Middle frontal gyrus (tissue), 1 donor: ENCODE measurements around the gene RCC2.
"Not testable (repeated sequence)": the region's sequence is repeated elsewhere in the genome, so short reads cannot be mapped to it uniquely, and the experiment has no call there.

Experiments
- DNase-seq: peaks from one replicate; pipeline ENCODE4 v3.0.0-alpha.2; 2015; ENCODE audit warnings: low spot score; ENCODE audit errors: extremely low spot score

The RCC2 gene

DNA sequence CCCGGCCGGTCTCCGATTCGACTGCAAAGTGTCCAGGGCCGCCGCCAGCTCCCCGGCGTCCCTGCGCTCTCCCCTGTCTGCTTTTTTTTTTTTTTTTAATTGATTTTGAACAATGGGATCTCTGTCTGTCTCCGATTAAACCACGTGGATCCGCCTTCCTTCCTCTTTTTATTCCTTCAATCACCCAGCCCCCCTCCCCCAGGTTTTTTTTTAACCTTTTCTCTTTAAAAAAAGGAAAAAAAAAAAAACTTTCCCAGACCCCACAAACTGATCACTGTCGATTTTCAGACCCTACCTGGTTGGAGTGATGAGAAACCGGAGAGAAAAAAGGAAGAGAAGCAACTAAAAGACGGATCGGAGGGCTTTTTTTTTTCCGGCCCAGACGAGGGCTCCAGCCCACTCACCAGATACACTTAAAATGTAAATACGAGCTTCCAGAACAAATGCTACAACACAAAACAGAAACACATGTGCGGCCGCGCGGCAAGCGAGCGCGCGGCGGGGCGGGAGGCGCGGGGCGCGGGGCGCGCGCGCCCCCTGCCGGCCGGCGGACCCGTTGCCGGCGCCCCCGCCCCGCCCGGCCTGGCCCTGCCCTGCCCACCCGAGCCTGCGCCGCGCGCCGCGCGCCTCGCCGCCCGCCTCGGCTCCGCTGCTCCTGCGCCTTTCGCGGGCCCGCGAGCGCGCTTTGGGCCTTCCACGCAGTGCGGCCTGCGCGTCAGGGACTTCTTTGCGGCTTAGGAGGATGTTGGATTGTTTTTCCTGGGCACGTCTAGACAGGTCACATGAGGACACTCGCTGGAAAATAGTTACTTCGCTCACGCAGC is at the start of gene RCC2:
Gene RCC2, minus strand, starts transcription at position 428 of the 824 bp plus-strand sequence. CDS start 1,163 bp downstream, outside the sequence.
- peak; percentile 55 for DNase-seq

DNA sequence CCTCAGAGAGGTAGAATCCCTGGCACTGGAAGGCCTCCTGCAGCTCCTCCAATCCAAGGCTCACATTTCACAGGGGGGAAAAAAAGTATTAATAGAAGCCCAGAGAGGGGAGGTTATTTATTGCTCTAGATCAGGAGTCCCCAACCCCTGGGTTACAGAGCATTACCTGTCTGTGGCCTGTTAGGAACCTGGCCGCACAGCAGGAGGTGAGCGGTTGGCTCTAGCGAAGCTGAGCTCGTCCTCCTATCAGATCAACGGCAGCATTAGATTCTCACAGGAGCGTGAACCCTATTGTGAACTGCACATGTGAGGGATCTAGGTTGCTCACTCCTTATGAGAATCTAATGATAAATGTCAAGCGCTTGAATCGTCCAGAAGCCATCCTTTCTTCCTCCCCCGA is 46.8 kb upstream of the RCC2 start:
- DNase-seq = no peak

DNA sequence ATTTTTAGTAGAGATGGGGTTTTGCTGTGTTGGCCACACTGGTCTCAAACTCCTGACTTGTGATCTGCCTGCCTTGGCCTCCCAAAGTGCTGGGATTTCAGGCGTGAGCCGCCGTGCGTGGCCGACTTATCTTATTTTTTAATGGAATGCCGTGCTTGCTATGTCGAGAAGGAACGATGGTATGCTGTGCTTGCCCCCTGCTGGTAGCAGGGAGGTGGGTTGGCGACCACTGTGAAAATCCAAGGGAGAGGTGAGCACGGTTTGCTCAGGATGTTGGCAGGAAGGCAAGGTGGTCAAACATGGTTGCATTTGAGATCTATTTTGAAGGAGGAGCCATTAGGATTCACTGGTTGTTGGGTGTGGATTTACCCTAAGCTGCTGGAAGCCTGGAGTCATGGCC is 45.8 kb upstream of the RCC2 start:
- no peak for DNase-seq

DNA sequence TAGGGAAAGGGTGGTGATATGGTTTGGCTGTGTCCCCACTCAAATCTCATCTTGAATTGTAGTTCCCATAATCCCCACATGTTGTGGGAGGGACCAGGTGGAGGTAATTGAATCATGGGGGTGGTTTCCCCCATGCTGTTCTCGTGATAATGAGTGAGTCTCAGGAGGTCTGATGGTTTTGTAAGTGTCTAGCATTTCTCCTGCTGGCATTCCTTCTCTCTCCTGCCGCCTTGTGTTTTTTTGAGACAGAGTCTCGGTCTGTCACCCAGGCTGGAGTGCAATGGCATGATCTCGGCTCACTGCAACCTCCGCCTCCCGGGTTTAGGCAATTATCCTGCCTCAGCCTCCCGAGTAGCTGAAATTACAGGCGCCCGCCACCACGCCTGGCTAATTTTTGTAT is 42.5 kb upstream of the RCC2 start:
- not testable (repeated sequence) for DNase-seq

DNA sequence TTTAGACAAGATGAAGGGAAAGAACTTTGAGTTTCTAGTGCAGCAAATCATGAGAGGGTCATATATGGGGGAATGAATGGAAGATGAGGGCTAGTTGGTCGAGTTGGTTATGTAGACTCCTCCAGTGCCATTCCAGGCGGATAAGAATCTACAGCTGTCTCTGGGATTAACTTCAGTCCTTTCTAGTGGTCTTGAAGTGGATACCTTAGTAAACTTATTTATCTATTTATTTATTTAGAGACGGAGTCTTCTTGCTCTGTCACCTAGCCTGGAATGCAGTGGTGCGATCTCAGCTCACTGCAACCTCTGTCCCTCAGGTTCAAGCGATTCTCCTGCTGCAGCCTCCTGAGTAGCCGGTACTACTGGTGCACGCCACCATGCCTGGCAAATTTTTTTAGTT is 41.4 kb upstream of the RCC2 start:
- DNase-seq = no peak

DNA sequence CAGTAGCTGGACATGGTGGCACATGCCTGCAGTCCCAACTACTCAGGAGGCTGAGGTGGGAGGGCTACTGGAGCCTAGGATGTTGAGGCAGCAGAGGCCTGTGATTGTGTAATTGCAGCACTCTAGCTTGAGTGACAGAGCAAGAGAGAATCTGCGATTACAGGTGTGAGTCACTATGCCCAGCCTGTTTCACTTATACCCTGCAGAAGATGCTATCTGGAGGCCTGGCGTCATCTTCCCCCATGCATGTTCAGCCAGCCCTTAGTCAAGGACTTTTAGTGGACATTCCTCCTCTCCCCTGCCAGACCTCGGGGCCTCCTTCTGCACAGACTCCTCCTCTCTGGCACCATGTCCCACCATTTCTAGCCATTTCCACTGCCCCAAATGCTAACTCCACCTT is 36.3 kb upstream of the RCC2 start:
- no peak for DNase-seq

DNA sequence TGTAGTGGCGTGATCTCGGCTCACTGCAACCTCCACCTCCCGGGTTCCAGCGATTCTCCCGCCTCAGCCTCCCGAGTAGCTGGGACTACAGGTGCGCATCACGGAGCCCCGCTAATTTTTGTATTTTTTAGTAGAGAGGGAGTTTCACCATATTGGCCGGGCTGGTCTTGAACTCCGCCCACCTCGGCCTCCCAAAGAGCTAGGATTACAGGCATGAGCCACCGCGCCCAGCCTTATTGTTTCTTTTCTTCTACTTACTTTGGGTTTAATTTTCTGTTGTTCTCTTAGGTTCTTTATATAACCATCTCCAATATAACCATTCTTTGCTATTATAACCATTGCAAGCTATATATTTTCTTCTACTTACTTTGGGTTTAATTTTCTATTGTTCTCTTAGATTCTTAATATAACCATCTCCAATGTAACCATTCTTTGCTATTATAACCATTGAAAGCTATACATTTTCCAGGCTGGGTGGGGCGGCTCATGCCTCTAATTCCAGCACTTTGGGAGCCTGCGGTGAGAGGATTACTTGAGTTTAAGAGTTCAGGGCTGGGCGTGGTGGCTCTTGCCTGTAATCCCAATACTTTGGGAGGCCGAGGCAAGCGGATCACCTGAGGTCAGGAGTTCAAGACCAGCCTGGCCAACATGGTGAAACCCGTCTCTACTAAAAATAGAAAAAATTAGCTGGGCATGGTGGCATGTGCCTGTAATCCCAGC is 35.5 kb upstream of the RCC2 start:
- DNase-seq = not testable (repeated sequence)

DNA sequence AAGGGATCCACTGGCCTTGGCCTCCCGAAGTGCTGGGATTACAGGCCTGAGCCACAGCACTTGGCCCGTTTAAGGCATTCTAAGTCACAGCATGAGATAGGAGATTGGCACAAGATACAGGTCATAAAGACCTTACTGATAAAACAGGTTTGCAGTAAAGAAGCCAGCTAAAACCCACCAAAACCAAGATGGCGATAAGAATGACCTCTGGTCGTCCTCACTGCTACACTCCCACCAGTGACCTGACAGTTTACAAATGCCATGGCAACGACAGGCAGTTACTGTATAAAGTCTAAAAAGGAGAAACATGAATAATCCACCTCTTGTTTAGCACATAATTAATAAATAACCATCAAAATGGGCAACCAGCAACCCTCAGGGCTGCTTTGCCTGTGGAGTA is 33.3 kb upstream of the RCC2 start:
- DNase-seq = no peak

DNA sequence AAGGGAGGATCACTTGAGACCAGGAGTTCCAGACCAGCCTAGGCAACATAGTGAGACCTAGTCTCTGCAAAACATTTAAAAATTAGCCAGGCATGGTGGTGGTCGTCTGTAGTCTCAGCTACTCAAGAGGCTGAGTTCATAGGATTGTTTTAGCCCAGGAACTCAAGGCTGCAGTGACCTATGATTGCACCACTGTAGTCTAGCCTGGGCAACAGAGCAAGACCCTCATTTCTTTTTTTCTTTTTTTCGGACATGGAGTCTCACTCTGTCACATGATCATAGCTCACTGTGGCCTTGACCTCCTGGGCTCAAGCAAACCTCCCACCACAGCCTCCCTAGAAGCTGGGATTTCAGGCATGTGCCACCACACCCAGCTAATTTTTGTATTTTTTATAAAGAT is 31.9 kb upstream of the RCC2 start:
- DNase-seq = no peak

DNA sequence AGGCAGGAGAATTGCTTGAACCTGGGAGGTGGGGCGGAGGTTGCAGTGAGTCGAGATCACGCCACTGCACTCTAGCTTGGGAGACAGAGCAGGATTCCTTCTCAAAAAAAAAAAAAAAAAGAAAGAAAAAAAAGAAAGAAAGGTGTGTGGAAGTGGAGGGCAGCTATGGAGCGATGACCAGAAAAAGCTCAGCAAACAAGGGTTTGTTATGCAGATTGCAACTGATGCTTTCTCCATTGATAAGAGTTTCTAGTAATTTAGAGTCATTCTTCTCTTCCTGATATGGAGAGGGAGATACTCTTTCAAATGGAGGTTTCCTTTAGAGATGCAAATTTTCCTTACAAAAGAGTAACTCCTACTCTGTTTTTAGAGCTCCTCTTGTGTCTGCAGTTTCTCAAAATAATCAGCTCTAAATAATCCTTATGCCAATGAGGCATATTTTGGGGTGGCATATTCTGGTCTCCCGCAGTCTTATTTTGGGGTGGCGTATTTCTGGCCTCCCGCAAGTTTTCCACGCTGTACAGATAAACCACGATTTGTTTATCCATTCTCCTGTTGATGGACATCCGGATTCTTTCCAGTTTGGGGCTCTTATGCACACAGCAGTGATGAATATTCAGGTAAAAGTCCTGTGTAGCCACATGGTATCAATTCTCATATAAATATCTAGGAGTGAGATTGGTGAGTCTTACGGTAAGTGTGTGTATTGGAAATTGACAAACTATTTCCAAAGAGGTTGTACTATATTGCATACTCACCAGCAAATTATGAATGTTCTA is 30.7 kb upstream of the RCC2 start:
- DNase-seq = peak; percentile 23

DNA sequence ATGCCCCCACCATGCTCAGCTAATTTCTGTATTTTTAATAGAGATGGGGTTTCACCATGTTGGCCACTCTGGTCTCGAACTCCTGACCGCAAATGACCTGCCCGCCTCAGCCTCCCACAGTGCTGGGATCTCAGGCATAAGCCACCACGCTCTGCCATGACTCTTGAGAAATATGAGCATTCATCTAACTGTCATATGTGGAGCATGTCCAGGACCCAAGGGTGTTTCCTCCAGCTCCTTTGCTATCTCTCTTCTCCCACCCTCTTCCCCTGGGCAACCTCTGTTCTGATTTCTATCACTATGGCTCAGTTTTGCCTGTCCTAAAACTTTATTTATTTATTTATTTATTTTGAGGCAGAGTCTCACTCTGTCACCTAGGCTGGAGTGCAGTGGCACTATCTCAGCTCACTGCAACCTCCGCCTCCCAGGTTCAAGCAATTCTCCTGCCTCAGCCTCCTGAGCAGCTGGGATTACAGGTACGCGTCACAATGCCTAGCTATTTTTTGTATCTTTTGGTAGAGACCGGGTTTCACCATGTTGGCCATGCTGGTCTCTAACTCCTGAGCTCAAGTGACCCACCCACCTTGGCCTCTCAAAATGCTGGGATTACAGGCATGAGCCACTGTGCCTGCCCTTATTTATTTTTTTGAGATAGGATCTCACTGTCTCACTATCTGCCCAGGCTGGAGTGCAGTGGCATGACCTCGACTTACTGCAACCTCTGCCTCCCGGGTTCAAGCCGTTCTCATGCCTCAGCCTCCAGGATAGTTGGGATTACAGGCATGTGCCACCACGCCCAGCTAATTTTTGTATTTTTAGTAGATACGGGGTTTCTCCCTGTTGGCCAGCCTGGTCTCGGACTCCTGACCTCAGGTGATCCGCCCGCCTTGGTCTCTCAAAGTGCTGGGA is 29.1 kb upstream of the RCC2 start:
- not testable (repeated sequence) for DNase-seq

DNA sequence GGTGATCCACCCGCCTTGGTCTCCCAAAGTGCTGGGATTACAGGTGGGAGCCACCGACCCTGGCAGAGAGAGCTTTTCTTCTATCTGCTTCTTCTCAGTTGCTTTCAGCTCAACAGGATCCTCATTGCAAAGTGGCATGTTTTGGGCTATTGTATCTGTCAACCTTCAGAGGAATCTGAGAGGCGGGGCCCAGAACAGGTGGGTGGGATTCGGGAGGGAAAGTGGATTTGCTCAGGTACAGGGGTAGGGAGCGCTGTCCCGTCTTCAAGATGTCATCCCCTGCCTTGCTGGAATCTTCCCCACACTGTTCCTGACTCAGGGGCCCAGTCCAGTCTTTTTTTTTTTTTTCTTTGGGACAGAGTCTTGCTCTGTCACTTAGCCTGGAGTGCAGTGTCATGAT is 26.9 kb upstream of the RCC2 start:
- no peak for DNase-seq

DNA sequence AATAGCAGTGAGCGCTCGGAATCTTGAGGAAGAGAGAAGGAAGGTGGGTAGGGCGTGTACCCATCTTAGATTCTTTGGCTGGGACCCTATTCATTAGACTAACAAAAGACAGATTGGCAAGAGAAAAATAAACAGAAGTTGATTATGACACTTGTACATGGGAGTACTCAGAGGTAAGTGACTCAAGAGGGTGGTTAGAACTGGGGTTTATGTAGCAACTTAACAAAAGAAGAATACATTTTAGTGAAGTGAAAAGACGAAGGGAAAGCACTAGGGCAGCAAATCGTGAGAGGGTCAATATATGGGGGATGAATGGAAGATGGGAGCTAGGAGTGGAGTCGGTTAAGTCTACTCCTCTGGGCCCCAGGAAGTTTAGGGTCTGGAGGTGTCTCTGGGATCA is 25.8 kb upstream of the RCC2 start:
- DNase-seq = no peak

DNA sequence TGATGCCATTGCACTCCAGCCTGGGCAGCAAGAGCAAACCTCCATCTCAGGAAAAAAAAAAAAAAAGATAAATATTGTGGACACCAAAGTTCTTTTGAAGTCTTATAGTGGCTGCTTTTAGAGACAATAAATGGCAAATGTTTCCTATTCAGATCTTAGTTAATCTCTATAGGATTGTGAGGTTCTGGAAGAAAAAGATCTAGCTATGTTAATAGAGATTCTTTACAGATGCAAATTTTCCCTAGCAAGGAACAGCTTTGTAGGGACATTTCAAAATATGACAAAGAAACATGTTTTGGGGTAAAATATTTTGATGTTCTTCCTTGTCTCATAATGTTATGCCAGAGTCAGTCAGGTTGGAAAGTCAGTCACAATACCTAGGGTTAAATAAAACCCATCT is 24.5 kb upstream of the RCC2 start:
- DNase-seq = no peak

DNA sequence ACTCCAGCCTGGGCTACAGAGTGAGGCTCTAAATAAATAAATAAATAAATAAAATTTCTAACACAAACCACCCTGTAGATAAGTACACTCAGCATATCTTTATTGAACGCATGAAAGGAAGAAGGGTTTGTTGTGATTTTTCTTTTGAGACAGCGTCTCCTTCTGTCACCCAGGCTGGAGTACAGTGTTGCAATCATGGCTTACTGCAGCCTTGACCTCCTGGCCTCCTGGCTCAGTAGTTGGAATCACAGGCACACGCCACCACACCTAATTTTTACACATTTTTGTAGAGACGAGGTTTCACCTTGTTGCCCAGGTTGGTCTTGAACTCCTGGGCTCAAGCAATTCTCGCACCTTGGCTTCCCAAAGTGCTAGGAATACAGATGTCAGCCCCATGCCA is 23.2 kb upstream of the RCC2 start:
- no peak for DNase-seq

DNA sequence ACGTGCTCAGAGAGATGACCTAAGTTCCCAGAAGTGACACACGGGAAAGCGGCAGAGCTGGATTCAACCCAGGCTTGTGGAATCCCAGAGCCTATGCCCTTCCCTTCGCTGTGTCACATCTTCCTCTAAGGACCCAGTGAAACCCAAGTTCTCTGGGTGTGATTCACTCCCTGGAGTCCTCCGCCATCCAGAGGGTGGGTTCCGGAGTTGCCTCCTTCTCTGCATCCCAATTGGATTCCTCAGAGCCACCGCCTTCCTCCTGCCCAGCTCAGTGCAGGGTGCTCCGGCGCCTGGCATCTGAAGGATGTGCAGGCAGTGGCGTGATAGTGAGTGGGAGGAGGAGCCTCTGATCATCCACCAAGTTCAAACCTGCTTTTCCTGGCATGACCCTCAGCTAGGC is 20.7 kb upstream of the RCC2 start:
- no peak for DNase-seq

DNA sequence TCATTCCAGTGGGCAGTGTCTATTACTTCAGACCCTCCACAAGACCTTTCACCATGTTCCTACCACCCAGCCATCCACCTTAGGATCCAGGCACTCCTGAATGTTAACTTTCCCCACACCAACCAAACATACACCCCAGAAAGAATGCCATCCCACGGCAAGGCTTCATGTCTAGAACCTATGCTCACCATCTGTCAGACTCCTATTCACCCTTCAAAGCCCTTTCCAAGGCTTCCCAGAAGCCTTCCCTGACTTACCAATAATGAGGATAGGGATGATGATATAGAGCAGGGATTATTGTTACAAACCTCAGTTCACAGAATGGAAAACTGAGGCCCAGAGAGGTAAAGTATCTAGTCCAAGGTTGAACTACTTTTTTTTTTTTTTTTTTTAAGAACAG is 19.3 kb upstream of the RCC2 start:
- no peak for DNase-seq

DNA sequence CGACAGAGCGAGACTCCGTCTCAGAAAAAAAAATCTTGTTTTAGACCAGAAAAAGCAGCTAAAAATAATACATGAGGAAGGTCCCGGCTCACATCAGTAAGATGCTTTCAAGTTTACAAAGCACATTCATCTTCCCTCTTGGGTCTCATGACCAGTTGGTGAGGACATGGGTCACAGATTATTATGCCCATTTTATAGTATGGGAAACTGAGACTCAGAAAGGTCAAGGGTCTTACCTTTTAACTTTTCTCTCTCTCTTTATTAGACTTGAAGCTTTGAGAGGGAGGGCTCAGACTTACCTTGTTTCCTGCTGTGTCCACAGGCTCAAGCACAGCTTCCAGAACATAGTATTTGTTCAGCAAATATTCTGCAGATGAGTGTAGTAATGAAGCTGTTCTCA is 13.2 kb upstream of the RCC2 start:
- no peak for DNase-seq

DNA sequence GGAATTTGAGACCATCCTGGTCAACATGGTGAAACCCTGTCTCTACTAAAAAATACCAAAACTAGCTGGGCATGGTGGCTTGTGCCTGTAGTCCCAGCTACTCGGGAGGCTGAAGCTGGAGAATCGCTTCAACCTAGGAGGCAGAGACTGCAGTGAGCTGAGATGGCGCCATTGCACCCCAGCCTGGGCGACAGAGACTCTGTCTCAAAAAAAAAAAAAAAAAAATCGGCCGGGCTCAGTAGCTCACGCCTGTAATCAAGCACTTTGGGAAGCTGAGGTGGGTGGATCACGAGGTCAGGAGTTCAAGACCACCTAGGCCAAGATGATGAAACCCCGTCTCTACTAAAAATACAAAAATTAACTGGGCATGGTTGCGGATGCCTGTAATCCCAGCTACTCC is 12.7 kb upstream of the RCC2 start:
- DNase-seq = not testable (repeated sequence)

DNA sequence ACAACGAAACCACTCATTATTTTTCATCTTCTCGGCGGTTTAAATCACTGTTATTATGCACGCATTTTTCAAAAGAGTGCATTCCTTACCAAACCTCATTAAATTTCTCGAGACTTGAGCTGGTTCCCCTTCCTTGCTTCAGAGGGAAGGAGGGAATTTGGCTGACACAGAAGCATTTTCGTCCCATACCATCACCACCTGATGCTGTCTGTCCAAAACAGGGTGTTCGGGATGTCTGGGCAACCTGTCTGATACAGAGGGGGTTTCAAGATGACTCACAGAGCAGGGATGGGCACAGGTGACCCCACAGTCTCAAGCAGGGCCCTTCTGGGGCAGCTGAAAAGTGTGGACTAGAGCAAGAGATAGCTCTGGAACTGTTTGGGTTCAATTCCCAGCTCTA is 12.3 kb upstream of the RCC2 start:
- no peak for DNase-seq

DNA sequence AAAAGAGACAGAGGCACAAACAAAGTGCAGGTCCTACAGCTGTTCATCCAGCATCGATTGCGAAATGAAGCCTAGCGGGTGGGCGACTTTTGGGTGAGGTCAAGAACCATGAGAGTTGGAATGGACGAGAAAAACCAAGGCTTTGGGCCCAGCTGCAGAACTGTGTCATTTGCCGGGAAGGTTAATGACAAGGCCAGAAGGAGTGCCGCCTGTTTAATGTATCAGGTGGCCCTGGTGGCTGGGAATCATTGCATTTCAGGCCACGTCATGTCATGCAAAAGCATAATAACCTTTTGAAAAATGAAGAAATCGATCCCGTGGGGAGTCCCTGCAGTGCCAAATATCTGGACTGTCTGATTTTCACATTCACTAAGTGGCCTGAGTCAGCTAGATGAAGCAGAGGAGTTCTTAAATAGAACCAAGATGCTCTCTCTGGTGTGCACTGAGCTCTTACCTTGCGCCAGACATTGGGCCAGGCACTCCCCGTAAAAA is 8.1 kb upstream of the RCC2 start:
- DNase-seq = no peak
